ENCODE results near the gene NKAIN1.

- TF ChIP-seq POLR2A (IDR thresholded peaks at IDR 0.05) (no peak), CTCF (IDR thresholded peaks at IDR 0.05) (no peak)
Observed at GRCh38 chr1:31201931-31202360, 37.7 kb downstream of the NKAIN1 start.

All from esophagus squamous epithelium (tissue), 4 donors.